Activated gamma-delta T cell treated with anti-CD3 and anti-CD28 coated beads, Interleukin-2, amount 50 U/mL, for 16 hours (primary cell): ENCODE measurements around the gene CDYL2.
"Not testable (repeated sequence)": the region's sequence is repeated elsewhere in the genome, so short reads cannot be mapped to it uniquely, and the experiment has no call there.

Experiments used
- DNase-seq: peaks from one replicate; pipeline ENCODE4 v3.0.0-alpha.2; 2020; ENCODE audit warnings: low read depth

Gene CDYL2

GRCh38 chr16:80669673-80670072, 134.7 kb downstream of the CDYL2 start:
- no peak for DNase-seq

GRCh38 chr16:80667925-80668324, 136.5 kb downstream of the CDYL2 start:
- no peak for DNase-seq

GRCh38 chr16:80667251-80667560, 137.2 kb downstream of the CDYL2 start:
- no peak for DNase-seq

- DNase-seq: no peak
Measured at GRCh38 chr16:80666378-80667250, 137.8 kb downstream of the CDYL2 start.

GRCh38 chr16:80665356-80665755, 139.0 kb downstream of the CDYL2 start:
- DNase-seq: no peak

- no peak for DNase-seq
Measured at GRCh38 chr16:80664786-80665185, 139.6 kb downstream of the CDYL2 start.

- DNase-seq: no peak
Measured at GRCh38 chr16:80664226-80664625, 140.2 kb downstream of the CDYL2 start.

GRCh38 chr16:80663078-80663477, 141.3 kb downstream of the CDYL2 start:
- DNase-seq: no peak

GRCh38 chr16:80659865-80660264, 144.5 kb downstream of the CDYL2 start:
- no peak for DNase-seq

GRCh38 chr16:80656711-80657150, 147.7 kb downstream of the CDYL2 start:
- DNase-seq: no peak

GRCh38 chr16:80656161-80656560, 148.2 kb downstream of the CDYL2 start:
- DNase-seq: no peak

GRCh38 chr16:80655751-80656150, 148.6 kb downstream of the CDYL2 start:
- no peak for DNase-seq

GRCh38 chr16:80654094-80654862, 150.1 kb downstream of the CDYL2 start:
- DNase-seq: no peak

GRCh38 chr16:80652441-80652840, 152.0 kb downstream of the CDYL2 start:
- no peak for DNase-seq

GRCh38 chr16:80650281-80650680, 154.1 kb downstream of the CDYL2 start:
- DNase-seq: not testable (repeated sequence)

GRCh38 chr16:80640316-80640715, 164.1 kb downstream of the CDYL2 start:
- DNase-seq: no peak

GRCh38 chr16:80639636-80640035, 164.8 kb downstream of the CDYL2 start:
- no peak for DNase-seq

GRCh38 chr16:80637621-80638020, 166.8 kb downstream of the CDYL2 start:
- DNase-seq: no peak

- DNase-seq: no peak
Measured at GRCh38 chr16:80631581-80631980, 172.8 kb downstream of the CDYL2 start.

GRCh38 chr16:80628254-80628653, 176.1 kb downstream of the CDYL2 start:
- no peak for DNase-seq

GRCh38 chr16:80627108-80627507, 177.3 kb downstream of the CDYL2 start:
- DNase-seq: no peak

GRCh38 chr16:80623376-80623775, 181.0 kb downstream of the CDYL2 start:
- DNase-seq: no peak

GRCh38 chr16:80622007-80622406, 182.4 kb downstream of the CDYL2 start:
- no peak for DNase-seq
